ENCODE data around the gene C16orf96.
A peak's percentile ranks its signal among the peaks of the same experiment; 100 is the strongest.

The C16orf96 gene

GRCh38 chr16:4594433-4595410, 38.6 kb downstream of the C16orf96 start:
- Mint-ChIP-seq H3K36me3 (ENCODE audit: low read depth) (no peaks in the 10 kb centered on the region), H3K9me3 (no peaks in the 10 kb centered on the region), H3K4me1 (peaks cover 17% of the 10 kb centered on the region), H3K27ac (peak overlapping the region in 1 of 3 experiments; percentile 52), H3K27me3 (ENCODE audit: low read depth) (no peaks in the 10 kb centered on the region), H3K4me3 (no peak overlapping the region)
- TF ChIP-seq CTCF (IDR thresholded peaks at IDR 0.05; ENCODE audit: unreplicated experiment in 3 of 3), result no peak

- Mint-ChIP-seq H3K27ac (peak overlapping the region; percentile 81 to 86 (median 81)), H3K27me3 (ENCODE audit: low read depth) (no peaks in the 10 kb centered on the region), H3K4me1 (peaks cover 23% of the 10 kb centered on the region), H3K4me3 (peak overlapping the region in 1 of 3 experiments; percentile 11), H3K9me3 (no peaks in the 10 kb centered on the region), H3K36me3 (ENCODE audit: low read depth) (no peaks in the 10 kb centered on the region)
- TF ChIP-seq CTCF (IDR thresholded peaks at IDR 0.05; ENCODE audit: unreplicated experiment in 3 of 3), result no peak
Observed at GRCh38 chr16:4597174-4597573, 41.0 kb downstream of the C16orf96 start.

- no peak for TF ChIP-seq CTCF (IDR thresholded peaks at IDR 0.05; ENCODE audit: unreplicated experiment in 3 of 3)
- peaks cover 10% of the 10 kb centered on the region for H3K4me1 Mint-ChIP-seq
- H3K4me3 Mint-ChIP-seq, result no peak overlapping the region
- H3K27ac Mint-ChIP-seq, result peak overlapping the region in 2 of 3 experiments; percentile 45 to 52
- H3K36me3 Mint-ChIP-seq (ENCODE audit: low read depth), result no peaks in the 10 kb centered on the region
- H3K27me3 Mint-ChIP-seq (ENCODE audit: low read depth), result no peaks in the 10 kb centered on the region
- H3K9me3 Mint-ChIP-seq, result no peaks in the 10 kb centered on the region
Observed at GRCh38 chr16:4599037-4599436, 42.9 kb downstream of the C16orf96 start.

GRCh38 chr16:4599545-4599944, 43.4 kb downstream of the C16orf96 start:
- H3K4me1 Mint-ChIP-seq, result peaks cover 10% of the 10 kb centered on the region
- no peaks in the 10 kb centered on the region for H3K36me3 Mint-ChIP-seq (ENCODE audit: low read depth)
- no peaks in the 10 kb centered on the region for H3K27me3 Mint-ChIP-seq (ENCODE audit: low read depth)
- H3K4me3 Mint-ChIP-seq, result no peak overlapping the region
- no peaks in the 10 kb centered on the region for H3K9me3 Mint-ChIP-seq
- TF ChIP-seq CTCF (IDR thresholded peaks at IDR 0.05; ENCODE audit: unreplicated experiment in 3 of 3), result no peak
- no peak overlapping the region for H3K27ac Mint-ChIP-seq

- TF ChIP-seq CTCF (IDR thresholded peaks at IDR 0.05; ENCODE audit: unreplicated experiment in 3 of 3), result no peak
- H3K27ac Mint-ChIP-seq, result peak overlapping the region; percentile 28 to 42 (median 36)
- peaks cover 10% of the 10 kb centered on the region for H3K4me1 Mint-ChIP-seq
- H3K36me3 Mint-ChIP-seq (ENCODE audit: low read depth), result no peaks in the 10 kb centered on the region
- H3K27me3 Mint-ChIP-seq (ENCODE audit: low read depth), result no peaks in the 10 kb centered on the region
- no peak overlapping the region for H3K4me3 Mint-ChIP-seq
- no peaks in the 10 kb centered on the region for H3K9me3 Mint-ChIP-seq
Observed at GRCh38 chr16:4601036-4601863, 45.1 kb downstream of the C16orf96 start.

All from nephron (organoid).